Measurements from ENCODE around the gene ALS2CL.

ALS2CL gene

DNA sequence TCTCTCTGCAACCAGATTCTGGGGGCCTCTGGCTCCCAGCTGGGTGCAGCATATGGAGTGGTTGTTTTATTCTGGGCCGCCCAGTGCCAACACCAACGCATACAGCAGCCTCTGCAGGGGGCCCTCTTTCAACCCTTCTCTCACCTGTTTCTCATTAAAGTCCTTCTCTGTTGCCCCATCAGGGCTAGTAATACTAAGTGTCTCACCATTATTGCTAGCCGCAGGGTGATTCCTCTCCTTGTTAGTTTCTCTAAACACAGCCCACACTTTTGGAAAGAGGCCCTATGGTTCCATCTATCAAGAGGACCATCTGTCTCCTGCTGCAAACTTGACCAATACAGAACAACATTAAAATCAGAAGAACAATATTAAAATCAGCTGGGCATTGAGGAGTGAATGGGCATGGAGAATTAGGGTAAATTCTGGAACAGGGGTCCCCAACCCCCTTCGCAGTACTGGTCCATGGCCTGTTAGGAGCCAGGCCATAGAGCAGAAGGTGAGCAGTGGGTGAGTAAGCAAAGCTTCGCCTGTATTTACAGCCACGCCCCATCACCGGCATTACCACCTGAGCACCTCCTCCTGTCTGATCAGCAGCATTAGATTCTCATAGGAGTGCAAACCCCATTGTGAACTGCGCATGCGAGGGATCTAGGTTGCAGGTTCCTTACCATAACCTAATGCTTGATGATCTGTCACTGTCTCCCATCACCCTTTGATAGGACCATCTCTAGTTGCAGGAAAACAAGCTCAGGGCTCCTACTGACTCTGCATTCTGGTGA is 36.5 kb downstream of the ALS2CL start:
- no peak for DNase-seq (ENCODE audit: low read depth, low spot score)
- no peaks in the 10 kb centered on the region for H3K9me3 ChIP-seq (ENCODE audit: control insufficient read depth, insufficient read depth, low read length)
- no CpG with 5 or more reads among the region's 9 CpGs for WGBS (ENCODE audit: insufficient coverage, insufficient read length)
- no peak overlapping the region for H3K4me3 ChIP-seq (ENCODE audit: low read length)
- peaks cover 11% of the 10 kb centered on the region for H3K4me1 ChIP-seq (ENCODE audit: control insufficient read depth, insufficient read depth, low read length)
- no peaks in the 10 kb centered on the region for H3K27me3 ChIP-seq (ENCODE audit: control insufficient read depth, insufficient read depth, low read length)
- no peaks in the 10 kb centered on the region for H3K36me3 ChIP-seq (ENCODE audit: control insufficient read depth, insufficient read depth, low read length)
- H3K27ac ChIP-seq (ENCODE audit: low read length) = no peak overlapping the region

- Histone ChIP-seq H3K27me3 (ENCODE audit: control insufficient read depth, insufficient read depth, low read length) (no peaks in the 10 kb centered on the region), H3K4me3 (ENCODE audit: low read length) (no peak overlapping the region), H3K4me1 (ENCODE audit: control insufficient read depth, insufficient read depth, low read length) (peaks cover 2% of the 10 kb centered on the region; the same call in 1 of the 2 replicates), H3K36me3 (ENCODE audit: control insufficient read depth, insufficient read depth, low read length) (no peaks in the 10 kb centered on the region), H3K9me3 (ENCODE audit: control insufficient read depth, insufficient read depth, low read length) (no peaks in the 10 kb centered on the region), H3K27ac (ENCODE audit: low read length) (no peak overlapping the region)
- WGBS (ENCODE audit: insufficient coverage, insufficient read length) = no CpG with 5 or more reads among the region's 6 CpGs
- no peak for DNase-seq (ENCODE audit: low read depth, low spot score)
These were observed 38.2 kb downstream of the ALS2CL start for GRCh38 chr3:46655271-46655670.

GRCh38 chr3:46651084-46651483 is 42.4 kb downstream of the ALS2CL start:
- Histone ChIP-seq H3K4me1 (ENCODE audit: control insufficient read depth, insufficient read depth, low read length) (no peaks in the 10 kb centered on the region), H3K27me3 (ENCODE audit: control insufficient read depth, insufficient read depth, low read length) (no peaks in the 10 kb centered on the region), H3K4me3 (ENCODE audit: low read length) (no peak overlapping the region), H3K27ac (ENCODE audit: low read length) (no peak overlapping the region), H3K9me3 (ENCODE audit: control insufficient read depth, insufficient read depth, low read length) (no peaks in the 10 kb centered on the region), H3K36me3 (ENCODE audit: control insufficient read depth, insufficient read depth, low read length) (no peaks in the 10 kb centered on the region)
- no peak for DNase-seq (ENCODE audit: low read depth, low spot score)
- WGBS (ENCODE audit: insufficient coverage, insufficient read length) = no CpG with 5 or more reads among the region's 1 CpG

GRCh38 chr3:46649436-46649835 is 44.0 kb downstream of the ALS2CL start:
- Histone ChIP-seq H3K4me1 (ENCODE audit: control insufficient read depth, insufficient read depth, low read length) (no peaks in the 10 kb centered on the region), H3K9me3 (ENCODE audit: control insufficient read depth, insufficient read depth, low read length) (no peaks in the 10 kb centered on the region), H3K27ac (ENCODE audit: low read length) (no peak overlapping the region), H3K36me3 (ENCODE audit: control insufficient read depth, insufficient read depth, low read length) (no peaks in the 10 kb centered on the region), H3K27me3 (ENCODE audit: control insufficient read depth, insufficient read depth, low read length) (no peaks in the 10 kb centered on the region), H3K4me3 (ENCODE audit: low read length) (no peak overlapping the region)
- WGBS (ENCODE audit: insufficient coverage, insufficient read length) = no CpG with 5 or more reads among the region's 3 CpGs
- DNase-seq (ENCODE audit: low read depth, low spot score) = no peak

- H3K27ac ChIP-seq (ENCODE audit: low read length) = no peak overlapping the region
- WGBS (ENCODE audit: insufficient coverage, insufficient read length) = no CpG with 5 or more reads among the region's 2 CpGs
- H3K36me3 ChIP-seq (ENCODE audit: control insufficient read depth, insufficient read depth, low read length) = no peaks in the 10 kb centered on the region
- H3K27me3 ChIP-seq (ENCODE audit: control insufficient read depth, insufficient read depth, low read length) = no peaks in the 10 kb centered on the region
- no peaks in the 10 kb centered on the region for H3K4me1 ChIP-seq (ENCODE audit: control insufficient read depth, insufficient read depth, low read length)
- no peaks in the 10 kb centered on the region for H3K9me3 ChIP-seq (ENCODE audit: control insufficient read depth, insufficient read depth, low read length)
- no peak overlapping the region for H3K4me3 ChIP-seq (ENCODE audit: low read length)
- DNase-seq (ENCODE audit: low read depth, low spot score) = no peak
These were observed 45.4 kb downstream of the ALS2CL start for GRCh38 chr3:46648096-46648495.

GRCh38 chr3:46646700-46647099 is 46.8 kb downstream of the ALS2CL start:
- no peak overlapping the region for H3K27ac ChIP-seq (ENCODE audit: low read length)
- no peaks in the 10 kb centered on the region for H3K4me1 ChIP-seq (ENCODE audit: control insufficient read depth, insufficient read depth, low read length)
- H3K4me3 ChIP-seq (ENCODE audit: low read length) = no peak overlapping the region
- no peaks in the 10 kb centered on the region for H3K27me3 ChIP-seq (ENCODE audit: control insufficient read depth, insufficient read depth, low read length)
- WGBS (ENCODE audit: insufficient coverage, insufficient read length) = no CpG with 5 or more reads among the region's 6 CpGs
- H3K36me3 ChIP-seq (ENCODE audit: control insufficient read depth, insufficient read depth, low read length) = no peaks in the 10 kb centered on the region
- no peak for DNase-seq (ENCODE audit: low read depth, low spot score)
- no peaks in the 10 kb centered on the region for H3K9me3 ChIP-seq (ENCODE audit: control insufficient read depth, insufficient read depth, low read length)

GRCh38 chr3:46643701-46644100 is 49.8 kb downstream of the ALS2CL start:
- Histone ChIP-seq H3K36me3 (ENCODE audit: control insufficient read depth, insufficient read depth, low read length) (no peaks in the 10 kb centered on the region), H3K27ac (ENCODE audit: low read length) (no peak overlapping the region), H3K9me3 (ENCODE audit: control insufficient read depth, insufficient read depth, low read length) (no peaks in the 10 kb centered on the region), H3K4me3 (ENCODE audit: low read length) (no peak overlapping the region), H3K4me1 (ENCODE audit: control insufficient read depth, insufficient read depth, low read length) (no peaks in the 10 kb centered on the region), H3K27me3 (ENCODE audit: control insufficient read depth, insufficient read depth, low read length) (no peaks in the 10 kb centered on the region)
- DNase-seq (ENCODE audit: low read depth, low spot score) = no peak
- WGBS (ENCODE audit: insufficient coverage, insufficient read length) = no CpG with 5 or more reads among the region's 1 CpG

- Histone ChIP-seq H3K4me1 (ENCODE audit: control insufficient read depth, insufficient read depth, low read length) (no peaks in the 10 kb centered on the region), H3K36me3 (ENCODE audit: control insufficient read depth, insufficient read depth, low read length) (no peaks in the 10 kb centered on the region), H3K27me3 (ENCODE audit: control insufficient read depth, insufficient read depth, low read length) (no peaks in the 10 kb centered on the region), H3K4me3 (ENCODE audit: low read length) (no peak overlapping the region), H3K27ac (ENCODE audit: low read length) (no peak overlapping the region), H3K9me3 (ENCODE audit: control insufficient read depth, insufficient read depth, low read length) (no peaks in the 10 kb centered on the region)
- WGBS (ENCODE audit: insufficient coverage, insufficient read length) = no CpG with 5 or more reads among the region's 6 CpGs
- no peak for DNase-seq (ENCODE audit: low read depth, low spot score)
These were observed 50.5 kb downstream of the ALS2CL start for GRCh38 chr3:46642971-46643370.

DNA sequence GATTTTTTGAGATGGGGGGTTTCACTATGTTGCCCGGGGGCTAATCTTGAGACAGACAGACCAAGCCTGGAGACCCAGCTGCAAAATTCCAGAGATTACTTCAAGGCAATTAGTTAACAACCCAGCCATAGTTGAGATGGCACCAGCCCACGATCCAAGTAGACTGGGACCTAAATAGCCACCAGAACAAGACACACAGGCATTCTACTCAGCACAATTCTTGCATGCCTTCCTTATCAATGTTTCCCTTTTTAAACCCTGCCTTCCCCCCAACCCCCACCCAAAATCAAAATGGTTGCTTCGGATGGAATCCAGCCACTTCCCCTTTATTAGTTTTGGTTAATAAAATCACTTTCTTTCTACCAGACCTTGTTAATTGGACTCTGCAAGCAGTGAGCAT is 52.6 kb downstream of the ALS2CL start:
- Histone ChIP-seq H3K9me3 (ENCODE audit: control insufficient read depth, insufficient read depth, low read length) (no peaks in the 10 kb centered on the region), H3K36me3 (ENCODE audit: control insufficient read depth, insufficient read depth, low read length) (no peaks in the 10 kb centered on the region), H3K4me3 (ENCODE audit: low read length) (no peak overlapping the region), H3K27ac (ENCODE audit: low read length) (no peak overlapping the region), H3K4me1 (ENCODE audit: control insufficient read depth, insufficient read depth, low read length) (no peaks in the 10 kb centered on the region), H3K27me3 (ENCODE audit: control insufficient read depth, insufficient read depth, low read length) (no peaks in the 10 kb centered on the region)
- WGBS (ENCODE audit: insufficient coverage, insufficient read length) = no CpG with 5 or more reads among the region's 3 CpGs
- DNase-seq (ENCODE audit: low read depth, low spot score) = no peak

DNA sequence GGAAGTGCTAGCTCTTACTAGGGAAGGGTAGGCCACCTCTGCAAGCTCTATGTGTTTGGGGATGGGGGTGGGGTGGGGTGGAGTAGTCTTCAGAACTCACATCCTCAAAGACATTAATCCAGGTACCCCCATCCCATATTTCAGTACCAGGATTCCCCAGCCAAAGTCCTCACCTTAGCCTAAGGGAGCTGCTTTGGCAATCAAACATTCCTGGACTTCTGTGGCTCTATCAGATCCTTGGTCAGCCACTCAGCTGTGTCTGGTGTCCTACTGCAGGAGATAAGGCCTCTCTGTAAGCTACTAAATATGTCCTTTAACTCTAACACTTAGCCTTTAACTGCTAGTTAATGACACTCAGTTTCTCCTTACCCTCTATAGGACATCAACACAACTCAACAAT is 54.3 kb downstream of the ALS2CL start:
- H3K9me3 ChIP-seq (ENCODE audit: control insufficient read depth, insufficient read depth, low read length) = no peaks in the 10 kb centered on the region
- H3K27ac ChIP-seq (ENCODE audit: low read length) = no peak overlapping the region
- DNase-seq (ENCODE audit: low read depth, low spot score) = no peak
- no peak overlapping the region for H3K4me3 ChIP-seq (ENCODE audit: low read length)
- H3K36me3 ChIP-seq (ENCODE audit: control insufficient read depth, insufficient read depth, low read length) = no peaks in the 10 kb centered on the region
- H3K27me3 ChIP-seq (ENCODE audit: control insufficient read depth, insufficient read depth, low read length) = no peaks in the 10 kb centered on the region
- H3K4me1 ChIP-seq (ENCODE audit: control insufficient read depth, insufficient read depth, low read length) = no peaks in the 10 kb centered on the region

DNA sequence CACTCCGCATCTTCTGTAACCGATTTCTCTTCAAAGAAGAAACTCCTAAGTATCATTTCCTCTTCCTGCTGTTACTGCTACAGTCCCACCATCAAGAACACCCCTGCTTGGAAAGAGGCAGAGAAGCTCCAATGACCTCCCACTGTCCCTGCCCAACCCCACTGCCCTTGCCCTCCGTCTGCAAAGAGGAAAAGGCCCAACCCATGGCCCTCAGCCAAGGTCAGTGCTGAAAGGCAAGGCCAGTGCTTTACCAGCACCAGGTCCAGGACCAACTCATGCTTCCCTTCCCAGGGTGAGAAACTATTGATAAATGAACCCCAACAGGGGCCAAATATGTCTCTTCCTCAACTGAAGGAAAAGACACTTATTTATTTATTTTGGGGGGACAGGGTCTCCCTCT is 58.6 kb downstream of the ALS2CL start:
- Histone ChIP-seq H3K36me3 (ENCODE audit: control insufficient read depth, insufficient read depth, low read length) (no peaks in the 10 kb centered on the region), H3K27me3 (ENCODE audit: control insufficient read depth, insufficient read depth, low read length) (no peaks in the 10 kb centered on the region), H3K4me3 (ENCODE audit: low read length) (no peak overlapping the region), H3K4me1 (ENCODE audit: control insufficient read depth, insufficient read depth, low read length) (0 out of 2 replicates have a peak, but pooled peaks cover 3% of the 10 kb centered on the region), H3K9me3 (ENCODE audit: control insufficient read depth, insufficient read depth, low read length) (no peaks in the 10 kb centered on the region), H3K27ac (ENCODE audit: low read length) (no peak overlapping the region)
- no peak for DNase-seq (ENCODE audit: low read depth, low spot score)
- no CpG with 5 or more reads among the region's 3 CpGs for WGBS (ENCODE audit: insufficient coverage, insufficient read length)
